Fibroblast of the aortic adventitia (primary cell): ENCODE data around the gene CALD1. TPM values are rescaled to one million over a fixed set of nuclear protein-coding genes. Genes with fewer than 3 reads are reported as not detected.

ENCODE experiments used
- DNase-seq: peaks from one replicate; pipeline ENCODE4 v3.0.0-alpha.2; 2010; ENCODE audit warnings: low read depth
- H3K4me3 ChIP-seq: 2 replicates; pipeline ENCODE4 v1.5.1; 2011; ENCODE audit warnings: low read depth, mild to moderate bottlenecking, control low read depth, low read length, moderate library complexity
- CTCF ChIP-seq: IDR thresholded peaks from 2 replicates; pipeline ENCODE4 v1.5.1; 2011; ENCODE audit warnings: mild to moderate bottlenecking, low read length, control low read depth, inconsistent platforms; ENCODE audit not compliant: insufficient read depth
- total RNA-seq: library from RNA; depleted of rRNA; stranded (reverse); fragments of >200 nt; gene quantifications from 2 replicates; pipeline ENCODE4 v1.2.3, GENCODE V29; 2012; ENCODE audit warnings: low replicate concordance

The CALD1 gene
- total RNA-seq, 1 donor = 201 TPM

- DNase-seq = no peak
- TF ChIP-seq CTCF = no peak
These were observed 8.8 kb upstream of the CALD1 start for GRCh38 chr7:134770676-134771075.

GRCh38 chr7:134771111-134771510 lies 8.3 kb upstream of the CALD1 start:
- no peak for TF ChIP-seq CTCF
- DNase-seq = no peak
- no peak overlapping the region for H3K4me3 ChIP-seq

More at GRCh38 chr7:134770676-134771075, 8.8 kb upstream of the CALD1 start:
- no peak overlapping the region for H3K4me3 ChIP-seq

GRCh38 chr7:134771889-134772288 lies 7.5 kb upstream of the CALD1 start:
- TF ChIP-seq CTCF = no peak
- DNase-seq = no peak
- H3K4me3 ChIP-seq = no peak overlapping the region

- TF ChIP-seq CTCF = no peak
- DNase-seq = no peak
- H3K4me3 ChIP-seq = no peak overlapping the region
These were observed 7.0 kb upstream of the CALD1 start for GRCh38 chr7:134772401-134772800.

- no peak for DNase-seq
- no peak overlapping the region for H3K4me3 ChIP-seq
- no peak for TF ChIP-seq CTCF
These were observed 6.3 kb upstream of the CALD1 start for GRCh38 chr7:134773164-134773563.

- TF ChIP-seq CTCF = no peak
- no peak overlapping the region for H3K4me3 ChIP-seq
- no peak for DNase-seq
These were observed 5.3 kb upstream of the CALD1 start for GRCh38 chr7:134774119-134774518.

GRCh38 chr7:134777470-134777869 lies 2.0 kb upstream of the CALD1 start:
- no peak for TF ChIP-seq CTCF
- no peak for DNase-seq
- no peak overlapping the region for H3K4me3 ChIP-seq
